OCI-LY1 (cell line): ENCODE measurements around the gene CREB3L2.

Experiments
- H2AFZ ChIP-seq: fragments of 200-600 bp; sonication (generic), shearing (Covaris generic); 2 replicates; pipeline ENCODE4 v1.6.0; 2014; ENCODE audit warnings: antibody characterized with exemption, mild to moderate bottlenecking, low read length
- H3F3A ChIP-seq: fragments of 200-600 bp; sonication (generic), shearing (Covaris generic); 2 replicates; pipeline ENCODE4 v1.6.0; 2014; ENCODE audit warnings: mild to moderate bottlenecking, antibody characterized with exemption, low read length, moderate library complexity; ENCODE audit not compliant: insufficient read depth
- H3K27ac ChIP-seq: fragments of 200-600 bp; sonication (generic); 2 replicates; pipeline ENCODE4 v1.5.1; 2014; ENCODE audit warnings: low read length, mixed run types, mild to moderate bottlenecking, low read depth; ENCODE audit not compliant: poor library complexity, severe bottlenecking
- H3K27me3 ChIP-seq: fragments of 200-600 bp; sonication (generic); 2 replicates; pipeline ENCODE4 v1.6.0; 2014; ENCODE audit warnings: antibody characterized with exemption, mild to moderate bottlenecking, low read length, moderate library complexity; ENCODE audit not compliant: insufficient read depth
- H3K36me3 ChIP-seq: fragments of 200-600 bp; sonication (generic); 2 replicates; pipeline ENCODE4 v1.6.1; 2014; ENCODE audit warnings: mild to moderate bottlenecking, antibody characterized with exemption, low read length, moderate library complexity, mixed read lengths; ENCODE audit not compliant: insufficient read depth
- H3K4me1 ChIP-seq: fragments of 200-600 bp; sonication (generic); 2 replicates; pipeline ENCODE4 v1.5.1; 2014; ENCODE audit warnings: mild to moderate bottlenecking, low read length, moderate library complexity; ENCODE audit not compliant: insufficient read depth, severe bottlenecking
- H3K4me2 ChIP-seq: fragments of 200-600 bp; sonication (generic), shearing (Covaris generic); 2 replicates; pipeline ENCODE4 v1.6.1; 2014; ENCODE audit warnings: low read length
- H3K4me3 ChIP-seq: fragments of 200-600 bp; sonication (generic); 2 replicates; pipeline ENCODE4 v1.5.1; 2014; ENCODE audit warnings: low read length, low read depth, mild to moderate bottlenecking, mixed read lengths; ENCODE audit not compliant: poor library complexity, severe bottlenecking
- H3K79me2 ChIP-seq: fragments of 200-600 bp; shearing (Covaris generic); 2 replicates; pipeline ENCODE4 v1.6.1; 2016; ENCODE audit warnings: mixed run types, low read length, mixed read lengths; ENCODE audit not compliant: insufficient read depth
- H3K9ac ChIP-seq: fragments of 200-600 bp; sonication (generic), shearing (Covaris generic); 2 replicates; pipeline ENCODE4 v1.6.1; 2014; ENCODE audit warnings: mild to moderate bottlenecking, low read length, mixed read lengths
- H3K9me2 ChIP-seq: fragments of 200-600 bp; sonication (generic), shearing (Covaris generic); 2 replicates; pipeline ENCODE4 v1.6.1; 2014; ENCODE audit warnings: low read depth, mild to moderate bottlenecking, low read length, mixed read lengths
- H3K9me3 ChIP-seq: fragments of 200-600 bp; shearing (Covaris generic); 2 replicates; pipeline ENCODE4 v1.6.1; 2014; ENCODE audit warnings: low read length, mixed read lengths
- H4K20me1 ChIP-seq: fragments of 200-600 bp; sonication (generic), shearing (Covaris generic); 2 replicates; pipeline ENCODE4 v1.6.0; 2016; ENCODE audit warnings: mild to moderate bottlenecking, low read length; ENCODE audit not compliant: insufficient read depth
- EZH2 ChIP-seq: fragments of 200-600 bp; sonication (generic), shearing (Covaris generic); IDR thresholded peaks from 2 replicates; pipeline ENCODE4 v1.8.0; 2017; ENCODE audit warnings: borderline replicate concordance, mixed run types, mild to moderate bottlenecking, antibody characterized with exemption, low read length, moderate library complexity, mixed read lengths
- TF ChIP-seq, protein P1 (sequence below): fragments of 200-600 bp; sonication (generic), shearing (Covaris generic); IDR thresholded peaks from 2 replicates; pipeline ENCODE4 v1.5.1; 2017; ENCODE audit warnings: mild to moderate bottlenecking, antibody characterized with exemption, low read length, moderate library complexity, mixed read lengths

CREB3L2 gene

DNA sequence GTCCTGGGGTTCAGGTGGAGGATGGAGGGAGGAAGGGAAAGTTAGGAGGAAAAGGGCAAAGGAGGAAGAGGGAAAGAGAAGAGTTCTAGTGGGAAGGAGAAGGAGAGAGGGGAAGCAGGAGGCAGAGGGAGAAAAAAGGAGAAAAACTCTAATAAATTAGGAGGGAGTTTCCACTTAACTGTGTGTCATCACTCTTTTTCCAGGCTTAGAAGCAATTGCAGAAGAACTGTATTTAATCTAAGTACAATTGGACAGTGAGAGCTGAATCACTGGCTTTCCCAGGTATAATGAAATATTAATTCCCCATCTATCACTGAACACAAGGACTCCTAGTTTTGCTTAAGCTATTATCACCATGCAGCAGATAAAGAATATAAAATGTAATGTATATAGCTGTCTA is 76.8 kb downstream of the CREB3L2 start:
- Histone ChIP-seq H3K9ac (no peak overlapping the region), H4K20me1 (no peaks in the 10 kb centered on the region), H3K4me2 (no peak overlapping the region), H3K27me3 (no peaks in the 10 kb centered on the region; the same call in 1 of the 2 replicates), H3F3A (no peaks in the 10 kb centered on the region), H2AFZ (no peak overlapping the region), H3K79me2 (no peaks in the 10 kb centered on the region), H3K27ac (no peak overlapping the region), H3K9me3 (no peaks in the 10 kb centered on the region), H3K9me2 (no peaks in the 10 kb centered on the region), H3K4me1 (no peaks in the 10 kb centered on the region), H3K4me3 (no peak overlapping the region), H3K36me3 (no peaks in the 10 kb centered on the region)
- TF ChIP-seq, protein P1, sequence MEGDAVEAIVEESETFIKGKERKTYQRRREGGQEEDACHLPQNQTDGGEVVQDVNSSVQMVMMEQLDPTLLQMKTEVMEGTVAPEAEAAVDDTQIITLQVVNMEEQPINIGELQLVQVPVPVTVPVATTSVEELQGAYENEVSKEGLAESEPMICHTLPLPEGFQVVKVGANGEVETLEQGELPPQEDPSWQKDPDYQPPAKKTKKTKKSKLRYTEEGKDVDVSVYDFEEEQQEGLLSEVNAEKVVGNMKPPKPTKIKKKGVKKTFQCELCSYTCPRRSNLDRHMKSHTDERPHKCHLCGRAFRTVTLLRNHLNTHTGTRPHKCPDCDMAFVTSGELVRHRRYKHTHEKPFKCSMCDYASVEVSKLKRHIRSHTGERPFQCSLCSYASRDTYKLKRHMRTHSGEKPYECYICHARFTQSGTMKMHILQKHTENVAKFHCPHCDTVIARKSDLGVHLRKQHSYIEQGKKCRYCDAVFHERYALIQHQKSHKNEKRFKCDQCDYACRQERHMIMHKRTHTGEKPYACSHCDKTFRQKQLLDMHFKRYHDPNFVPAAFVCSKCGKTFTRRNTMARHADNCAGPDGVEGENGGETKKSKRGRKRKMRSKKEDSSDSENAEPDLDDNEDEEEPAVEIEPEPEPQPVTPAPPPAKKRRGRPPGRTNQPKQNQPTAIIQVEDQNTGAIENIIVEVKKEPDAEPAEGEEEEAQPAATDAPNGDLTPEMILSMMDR: no peak
- no peak for TF ChIP-seq EZH2

- Histone ChIP-seq H3K9ac (no peak overlapping the region), H3K9me3 (no peaks in the 10 kb centered on the region), H3K4me2 (no peak overlapping the region), H3K27ac (no peak overlapping the region), H3K4me1 (no peaks in the 10 kb centered on the region), H2AFZ (no peak overlapping the region), H3K27me3 (no peaks in the 10 kb centered on the region; the same call in 1 of the 2 replicates), H4K20me1 (no peaks in the 10 kb centered on the region), H3K9me2 (no peaks in the 10 kb centered on the region), H3K4me3 (no peak overlapping the region), H3K36me3 (no peaks in the 10 kb centered on the region), H3K79me2 (no peaks in the 10 kb centered on the region), H3F3A (no peaks in the 10 kb centered on the region)
- no peak for TF ChIP-seq EZH2
- TF ChIP-seq, protein P1: no peak
Measured at GRCh38 chr7:137923380-137923779, 78.5 kb downstream of the CREB3L2 start.

- Histone ChIP-seq H3K27me3 (no peaks in the 10 kb centered on the region; the same call in 1 of the 2 replicates), H3K27ac (no peak overlapping the region), H3K4me2 (no peak overlapping the region), H3K9me2 (no peaks in the 10 kb centered on the region), H4K20me1 (no peaks in the 10 kb centered on the region), H2AFZ (no peak overlapping the region), H3K9ac (no peak overlapping the region), H3F3A (no peaks in the 10 kb centered on the region), H3K36me3 (no peaks in the 10 kb centered on the region), H3K9me3 (no peaks in the 10 kb centered on the region), H3K4me3 (no peak overlapping the region), H3K4me1 (no peaks in the 10 kb centered on the region), H3K79me2 (no peaks in the 10 kb centered on the region)
- TF ChIP-seq, protein P1: no peak
- no peak for TF ChIP-seq EZH2
Measured at GRCh38 chr7:137920637-137921399, 81.1 kb downstream of the CREB3L2 start.
